Measurements from ENCODE around the gene KRTAP3-3.

KRTAP3-3 gene

DNA sequence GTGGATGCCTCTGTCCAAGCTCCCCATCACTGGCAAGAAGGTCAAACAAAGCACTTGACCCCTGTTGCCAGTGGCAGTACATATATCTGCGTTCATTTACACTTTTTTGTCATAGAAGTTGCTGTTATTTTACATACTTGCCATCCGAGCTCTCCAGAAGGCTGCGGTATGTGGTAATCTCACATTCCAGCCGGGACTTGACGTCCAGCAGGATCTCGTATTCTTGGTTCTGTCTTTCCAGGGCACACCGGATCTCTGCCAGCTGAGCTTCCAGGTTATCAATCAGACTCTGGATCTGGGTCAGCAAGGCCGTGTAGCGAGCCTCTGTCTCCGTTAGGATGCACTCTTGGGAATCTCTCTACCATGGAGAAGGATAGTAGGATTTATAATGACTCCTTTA, 33.8 kb downstream of the KRTAP3-3 start:
- no peak for DNase-seq

- DNase-seq: no peak
Observed at GRCh38 chr17:40958086-40958953, 35.6 kb downstream of the KRTAP3-3 start.

GRCh38 chr17:40956401-40957254, 37.3 kb downstream of the KRTAP3-3 start:
- DNase-seq: no peak

DNA sequence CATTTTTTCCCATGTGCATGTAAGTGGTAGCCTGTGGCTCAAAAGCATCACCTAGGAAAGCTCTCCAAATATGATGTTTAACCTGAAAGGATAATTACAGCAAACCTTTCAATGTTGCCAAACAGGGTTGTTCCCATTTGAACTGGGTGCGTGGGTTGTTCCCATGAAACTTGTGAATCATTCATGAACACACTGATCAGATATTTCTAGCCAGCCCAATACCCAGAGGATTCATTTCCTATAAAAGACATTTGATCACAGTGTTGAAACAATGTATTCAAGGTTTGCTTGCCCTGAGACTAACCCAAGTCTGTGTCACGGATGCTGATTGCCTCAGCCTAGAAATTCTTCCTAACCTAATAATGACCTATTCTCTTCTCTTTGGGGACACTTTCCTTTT, 40.1 kb downstream of the KRTAP3-3 start:
- no peak for DNase-seq

DNA sequence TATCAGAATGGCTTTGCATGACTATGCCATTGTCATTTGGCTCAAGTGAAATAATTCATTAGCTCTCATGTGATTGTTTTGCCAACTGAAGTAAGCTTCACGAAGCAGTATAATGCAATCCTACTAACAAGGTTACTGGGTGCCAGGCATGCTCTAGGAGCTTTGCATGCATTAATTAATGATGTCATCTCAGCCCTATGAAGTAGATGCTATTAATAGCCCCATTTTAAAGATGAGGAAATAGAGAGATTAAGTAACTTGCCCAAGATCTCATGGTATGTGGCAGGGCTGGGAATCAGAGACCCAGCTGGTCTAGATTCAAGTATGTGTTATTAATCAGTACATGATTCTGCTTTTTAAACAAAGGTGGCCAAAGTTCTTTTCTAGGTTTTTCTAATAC, 41.3 kb downstream of the KRTAP3-3 start:
- DNase-seq: no peak

- no peak for DNase-seq
Observed at GRCh38 chr17:40952154-40952553, 41.8 kb downstream of the KRTAP3-3 start.

DNA sequence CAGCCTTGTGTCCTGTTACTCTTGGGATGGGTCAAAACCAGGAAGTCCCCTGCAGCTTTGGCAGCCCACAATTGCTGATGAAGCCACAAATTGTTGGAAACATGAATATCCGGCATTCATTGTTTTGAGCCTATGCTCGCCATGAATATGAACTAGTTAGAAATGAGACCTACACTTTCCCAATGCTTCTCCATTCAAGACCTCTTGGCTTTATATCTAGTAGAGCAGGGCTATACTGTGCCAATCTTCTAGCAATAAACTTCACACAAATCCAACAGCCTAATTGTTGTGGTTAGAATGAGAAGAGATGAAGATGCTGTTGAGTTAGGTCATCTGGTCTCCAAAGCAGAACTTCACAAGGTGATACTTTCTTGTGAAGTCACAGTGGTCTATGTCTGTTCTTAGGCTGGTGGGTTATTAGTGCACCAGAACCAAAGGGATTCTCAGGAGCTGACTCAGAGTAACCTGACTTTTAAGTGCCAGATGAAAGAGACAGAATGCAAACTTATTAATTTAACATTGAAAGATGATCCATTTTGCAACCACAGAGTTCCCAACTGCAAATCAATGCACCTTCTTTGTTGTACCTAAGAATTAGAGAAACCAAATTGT, 42.8 kb downstream of the KRTAP3-3 start:
- DNase-seq: no peak

- no peak for DNase-seq
Observed at GRCh38 chr17:40950176-40950575, 43.8 kb downstream of the KRTAP3-3 start.

- no peak for DNase-seq
Observed at GRCh38 chr17:40949418-40949817, 44.5 kb downstream of the KRTAP3-3 start.

- DNase-seq: no peak
Observed at GRCh38 chr17:40947929-40948328, 46.0 kb downstream of the KRTAP3-3 start.

- no peak for DNase-seq
Observed at GRCh38 chr17:40945414-40945813, 48.5 kb downstream of the KRTAP3-3 start.

- DNase-seq: no peak
Observed at GRCh38 chr17:40944531-40944930, 49.4 kb downstream of the KRTAP3-3 start.

Data from nucleus accumbens (tissue), 56 donors.